ENCODE data around the gene EEFSEC. TPM values are rescaled to one million over a fixed set of nuclear protein-coding genes. Genes with fewer than 3 reads are reported as not detected.

Gene EEFSEC
- total RNA-seq, 1 donor from 2014 or later = 23.4 TPM

DNA sequence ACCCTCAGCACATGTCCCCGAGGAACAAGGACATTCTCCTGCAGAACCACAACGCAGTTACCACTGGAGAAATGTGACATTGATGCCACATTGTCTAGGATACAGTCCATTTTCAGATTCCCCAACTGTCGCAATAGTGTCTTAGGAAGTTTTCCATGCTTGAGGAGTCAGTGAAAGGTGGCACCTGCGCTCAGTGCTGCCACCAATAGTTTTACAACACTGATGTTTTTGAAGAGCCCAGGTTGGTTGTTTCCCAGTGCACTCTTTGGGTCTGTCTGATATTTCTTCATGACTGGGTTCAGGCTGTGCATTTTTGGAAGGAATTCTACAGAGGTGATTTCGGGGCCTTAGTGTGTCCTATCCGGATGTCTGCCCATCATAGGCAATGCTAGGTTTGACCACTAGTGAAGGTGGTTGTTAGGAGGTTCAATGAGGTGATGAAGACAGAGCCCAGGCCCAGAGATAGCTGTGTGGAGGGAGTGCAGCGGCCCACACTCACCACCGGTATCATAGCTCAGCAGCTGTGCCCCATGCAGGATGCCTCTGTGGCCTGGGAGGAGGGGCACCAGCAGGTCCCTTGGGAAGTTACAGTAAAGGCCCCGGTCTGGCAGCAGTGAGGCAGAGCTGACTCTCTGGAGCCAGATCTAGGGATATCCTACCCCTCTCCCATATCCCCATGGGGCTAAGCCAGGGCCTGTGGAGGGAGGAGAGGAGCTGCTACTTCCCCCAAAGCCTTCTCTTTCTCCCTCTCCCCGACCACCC lies 216.8 kb downstream of the EEFSEC start:
- no peak overlapping the region for H3K4me3 Mint-ChIP-seq
- TF ChIP-seq, protein P1, sequence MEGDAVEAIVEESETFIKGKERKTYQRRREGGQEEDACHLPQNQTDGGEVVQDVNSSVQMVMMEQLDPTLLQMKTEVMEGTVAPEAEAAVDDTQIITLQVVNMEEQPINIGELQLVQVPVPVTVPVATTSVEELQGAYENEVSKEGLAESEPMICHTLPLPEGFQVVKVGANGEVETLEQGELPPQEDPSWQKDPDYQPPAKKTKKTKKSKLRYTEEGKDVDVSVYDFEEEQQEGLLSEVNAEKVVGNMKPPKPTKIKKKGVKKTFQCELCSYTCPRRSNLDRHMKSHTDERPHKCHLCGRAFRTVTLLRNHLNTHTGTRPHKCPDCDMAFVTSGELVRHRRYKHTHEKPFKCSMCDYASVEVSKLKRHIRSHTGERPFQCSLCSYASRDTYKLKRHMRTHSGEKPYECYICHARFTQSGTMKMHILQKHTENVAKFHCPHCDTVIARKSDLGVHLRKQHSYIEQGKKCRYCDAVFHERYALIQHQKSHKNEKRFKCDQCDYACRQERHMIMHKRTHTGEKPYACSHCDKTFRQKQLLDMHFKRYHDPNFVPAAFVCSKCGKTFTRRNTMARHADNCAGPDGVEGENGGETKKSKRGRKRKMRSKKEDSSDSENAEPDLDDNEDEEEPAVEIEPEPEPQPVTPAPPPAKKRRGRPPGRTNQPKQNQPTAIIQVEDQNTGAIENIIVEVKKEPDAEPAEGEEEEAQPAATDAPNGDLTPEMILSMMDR (conservative IDR thresholded peaks at IDR 0.05) = no peak
- DNase-seq (ENCODE audit: low read depth, low spot score) = no peak
- no peaks in the 10 kb centered on the region for H3K36me3 Mint-ChIP-seq (ENCODE audit: low read depth)
- no peaks in the 10 kb centered on the region for H3K27me3 Mint-ChIP-seq (ENCODE audit: low read depth)
- no peaks in the 10 kb centered on the region for H3K9me3 Mint-ChIP-seq
- no peaks in the 10 kb centered on the region for H3K4me1 Mint-ChIP-seq
- H3K27ac Mint-ChIP-seq (ENCODE audit: unreplicated experiment) = no peak overlapping the region

DNA sequence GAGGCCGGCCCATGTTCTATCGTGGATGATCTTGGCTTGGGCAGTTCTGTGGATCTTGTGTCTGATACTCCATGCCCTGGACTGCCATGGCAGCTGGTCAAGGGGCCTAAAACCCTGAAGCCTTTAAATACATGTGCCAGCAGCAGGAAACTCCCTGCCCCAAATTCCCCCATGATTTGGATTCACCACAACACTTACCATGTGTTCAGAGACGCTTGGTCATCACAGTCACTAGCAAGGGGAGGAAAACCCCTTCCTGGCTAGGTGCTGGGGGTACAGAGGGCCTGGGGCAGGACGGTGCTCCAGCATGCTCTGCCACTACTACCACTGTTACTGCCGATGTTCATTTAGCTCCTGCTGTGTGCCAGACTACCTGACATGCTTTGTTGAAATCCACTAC lies 219.0 kb downstream of the EEFSEC start:
- Mint-ChIP-seq H3K4me3 (no peak overlapping the region), H3K27me3 (ENCODE audit: low read depth) (no peaks in the 10 kb centered on the region), H3K4me1 (no peaks in the 10 kb centered on the region), H3K27ac (ENCODE audit: unreplicated experiment) (peak overlapping the region; percentile 45), H3K9me3 (no peaks in the 10 kb centered on the region), H3K36me3 (ENCODE audit: low read depth) (no peaks in the 10 kb centered on the region)
- no peak for DNase-seq (ENCODE audit: low read depth, low spot score)
- TF ChIP-seq, protein P1 (conservative IDR thresholded peaks at IDR 0.05) = no peak

DNA sequence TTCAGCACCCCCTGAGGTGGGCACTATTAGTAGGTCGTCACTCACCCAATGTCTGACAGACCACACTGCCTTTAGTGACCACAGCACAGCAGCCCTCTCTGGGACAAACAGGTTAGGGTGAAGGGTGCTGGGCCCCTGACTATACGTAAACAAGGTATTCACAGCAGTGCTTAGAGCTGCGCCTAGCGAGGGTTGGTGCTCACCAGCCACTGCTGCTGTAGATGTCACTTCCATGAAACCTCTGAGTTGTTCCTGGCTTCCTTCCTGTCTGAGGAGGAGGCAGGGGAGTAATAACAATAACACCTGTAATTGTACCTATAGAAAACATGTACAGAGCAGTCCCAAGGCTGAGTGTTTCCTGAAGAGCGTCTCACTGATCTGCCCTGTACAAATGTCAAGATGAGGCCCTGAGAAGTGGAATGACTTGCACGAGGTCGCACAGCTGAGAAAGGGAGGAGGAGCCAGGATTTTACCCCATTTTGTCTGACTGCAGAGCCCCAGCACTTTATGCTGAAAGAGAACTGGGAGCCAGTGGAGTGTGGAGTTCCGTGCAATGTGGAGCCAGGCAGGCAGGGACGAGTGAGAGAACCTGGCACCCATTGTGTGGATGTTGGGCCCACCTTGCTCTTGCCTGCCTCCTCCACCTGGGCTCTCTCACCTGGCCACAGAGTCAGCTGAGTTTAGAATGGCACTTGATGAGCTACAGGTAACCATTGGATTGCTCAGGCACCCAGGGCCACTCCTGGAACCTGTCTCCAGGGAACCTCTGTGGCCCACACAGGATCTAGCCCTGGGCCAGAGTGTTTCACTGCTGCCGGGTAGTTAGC lies 219.6 kb downstream of the EEFSEC start:
- TF ChIP-seq, protein P1 (conservative IDR thresholded peaks at IDR 0.05) = no peak
- Mint-ChIP-seq H3K4me1 (no peaks in the 10 kb centered on the region), H3K27ac (ENCODE audit: unreplicated experiment) (peak overlapping the region; percentile 45), H3K36me3 (ENCODE audit: low read depth) (no peaks in the 10 kb centered on the region), H3K27me3 (ENCODE audit: low read depth) (no peaks in the 10 kb centered on the region), H3K9me3 (no peaks in the 10 kb centered on the region), H3K4me3 (no peak overlapping the region)
- no peak for DNase-seq (ENCODE audit: low read depth, low spot score)

DNA sequence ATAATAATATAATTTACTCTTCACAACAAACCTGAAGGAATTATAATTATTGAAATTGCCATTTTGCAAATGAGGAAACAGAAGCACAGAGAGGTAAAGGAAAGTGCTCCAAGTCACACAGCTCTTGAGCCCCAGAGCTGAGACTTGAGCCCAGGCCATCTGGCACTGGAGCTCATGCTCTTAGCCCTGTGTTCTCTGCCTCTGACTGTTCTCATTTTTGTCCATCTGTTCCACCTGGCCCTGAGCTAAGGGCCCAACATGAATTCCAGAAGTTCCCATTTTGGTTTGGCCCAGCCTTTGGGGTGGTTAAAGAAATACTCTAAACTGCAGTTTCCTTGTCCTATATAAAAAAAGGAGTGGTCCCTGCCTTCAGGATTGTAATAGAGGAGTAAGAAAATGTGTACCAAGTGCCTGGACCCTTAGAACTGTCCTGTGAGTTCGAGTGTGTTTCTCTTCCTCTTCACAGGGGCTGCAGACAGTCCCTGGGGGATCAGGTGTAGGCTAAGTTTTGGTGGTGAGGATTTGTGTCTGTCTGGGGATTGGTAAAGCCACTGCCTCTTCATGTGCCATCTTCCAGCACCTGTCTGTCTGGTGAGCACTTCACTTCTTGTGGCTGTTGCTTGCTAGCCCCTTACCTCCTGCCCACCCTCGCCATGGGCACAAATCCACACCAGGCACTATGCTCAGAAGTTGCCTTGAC lies 221.6 kb downstream of the EEFSEC start:
- no peaks in the 10 kb centered on the region for H3K9me3 Mint-ChIP-seq
- TF ChIP-seq, protein P1 (conservative IDR thresholded peaks at IDR 0.05) = no peak
- no peak for DNase-seq (ENCODE audit: low read depth, low spot score)
- no peaks in the 10 kb centered on the region for H3K4me1 Mint-ChIP-seq
- no peaks in the 10 kb centered on the region for H3K36me3 Mint-ChIP-seq (ENCODE audit: low read depth)
- no peaks in the 10 kb centered on the region for H3K27me3 Mint-ChIP-seq (ENCODE audit: low read depth)
- no peak overlapping the region for H3K27ac Mint-ChIP-seq (ENCODE audit: unreplicated experiment)
- no peak overlapping the region for H3K4me3 Mint-ChIP-seq

DNA sequence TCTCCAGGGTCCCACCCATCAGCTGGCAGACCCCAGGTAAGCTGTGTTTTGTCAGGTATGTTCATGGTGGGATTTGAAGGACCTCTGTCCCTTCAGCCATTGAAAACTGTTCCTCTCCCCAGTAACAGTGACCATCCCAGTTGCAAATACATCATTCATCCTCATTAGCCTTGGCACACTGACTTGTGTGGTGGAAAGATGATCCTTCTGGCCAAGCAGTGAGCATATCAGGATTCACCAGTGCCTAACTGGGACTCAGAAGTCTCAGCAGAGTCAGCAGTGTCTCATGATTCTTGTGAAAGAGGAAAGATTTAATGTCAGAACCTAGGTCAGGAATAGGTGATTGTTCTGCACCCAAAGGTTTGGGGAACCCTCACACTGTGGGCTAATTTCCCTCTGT lies 223.2 kb downstream of the EEFSEC start:
- TF ChIP-seq, protein P1 (conservative IDR thresholded peaks at IDR 0.05) = no peak

More for the DNA sequence above, 223.2 kb downstream of the EEFSEC start:
- DNase-seq (ENCODE audit: low read depth, low spot score) = no peak
- H3K9me3 Mint-ChIP-seq = no peaks in the 10 kb centered on the region
- H3K27me3 Mint-ChIP-seq (ENCODE audit: low read depth) = no peaks in the 10 kb centered on the region
- H3K27ac Mint-ChIP-seq (ENCODE audit: unreplicated experiment) = no peak overlapping the region
- H3K4me1 Mint-ChIP-seq = no peaks in the 10 kb centered on the region
- H3K4me3 Mint-ChIP-seq = no peak overlapping the region
- no peaks in the 10 kb centered on the region for H3K36me3 Mint-ChIP-seq (ENCODE audit: low read depth)
